Esophagus muscularis mucosa (tissue), 4 donors: ENCODE data around the gene GPR55. TPM values are rescaled to one million over a fixed set of nuclear protein-coding genes. Genes with fewer than 3 reads are reported as not detected.
A peak's percentile ranks its signal among the peaks of the same experiment; 100 is the strongest.

Experiments
- DNase-seq: peaks from one replicate; pipeline ENCODE4 v3.0.0-alpha.2; 2017; ENCODE audit errors: extremely low spot score
- H3K27ac ChIP-seq, 4 donors: fragments of 200-600 bp; sonication (generic); replicated peaks in 1 of 4; 1 replicate in 3 of 4; 2 replicates in 1 of 4; pipeline ENCODE4 v1.5.1; 2016 to 2019; ENCODE audit warnings: mild to moderate bottlenecking in 1 of 4
- H3K27me3 ChIP-seq, 4 donors: fragments of 200-600 bp; sonication (generic); one replicate each; pipeline versions ENCODE4 v1.5.1 to v1.6.0; 2016 to 2019
- H3K36me3 ChIP-seq, 4 donors: fragments of 200-600 bp; sonication (generic); one replicate each; pipeline ENCODE4 v1.5.1; 2016 to 2019
- H3K4me1 ChIP-seq, 4 donors: fragments of 200-600 bp; sonication (generic); one replicate each; pipeline ENCODE4 v1.5.1; 2016 to 2019
- H3K4me3 ChIP-seq, 4 donors: fragments of 200-600 bp; sonication (generic); 1 replicate in 2 of 4; 2 replicates in 2 of 4; pipeline ENCODE4 v1.5.1; 2016 to 2019; ENCODE audit warnings: mild to moderate bottlenecking in 4 of 4, moderate library complexity in 1 of 4
- H3K9me3 ChIP-seq, 4 donors: fragments of 200-600 bp; sonication (generic); 1 replicate in 3 of 4; 2 replicates in 1 of 4; pipeline ENCODE4 v1.5.1; 2016 to 2019
- EP300 ChIP-seq: sonication (generic); formaldehyde crosslinking; IDR thresholded peaks from one replicate; pipeline ENCODE4 v1.6.1; 2017; ENCODE audit warnings: antibody characterized with exemption
- POLR2A ChIP-seq: fragments of 450-650 bp; IDR thresholded peaks from one replicate; pipeline ENCODE4 v1.6.1; 2017; ENCODE audit warnings: antibody characterized with exemption, moderate library complexity, mild to moderate bottlenecking, low read depth
- POLR2AphosphoS5 ChIP-seq, 2 donors: sonication (generic); formaldehyde crosslinking; IDR thresholded peaks; one replicate each; pipeline ENCODE4 v1.6.1; 2017; ENCODE audit warnings: antibody characterized with exemption in 2 of 2
- WGBS: methylation state at CpG from one replicate; pipeline ENCODE4 v1.1.5; 2018; 5-methylcytosine and 5-hydroxymethylcytosine counted together
- intact Hi-C: fragments of 100-400 bp; cut with DNase I; formaldehyde crosslinking; loops from one replicate; pipeline ENCODE4 v1.15.1; 2023
- total RNA-seq, 4 donors: library from RNA; depleted of rRNA; stranded (reverse); fragments of >200 nt; gene quantifications; one replicate each; pipeline versions ENCODE4 v1.1.0 to v1.2.1, GENCODE V29; 2016
- TF ChIP-seq, protein P1 (sequence below), 3 experiments: fragments of 200-600 bp in 2 of 3; fragments of 450-650 bp in 1 of 3; sonication (generic) in 2 of 3; IDR thresholded peaks; one replicate each; pipeline ENCODE4 v1.5.1; 2017 to 2019; ENCODE audit warnings: antibody characterized with exemption in 3 of 3, mild to moderate bottlenecking in 2 of 3, moderate library complexity in 1 of 3

The GPR55 gene
- total RNA-seq, 4 donors from 2014 or later = 0.29 to 0.42 TPM; not detected in 2

DNA sequence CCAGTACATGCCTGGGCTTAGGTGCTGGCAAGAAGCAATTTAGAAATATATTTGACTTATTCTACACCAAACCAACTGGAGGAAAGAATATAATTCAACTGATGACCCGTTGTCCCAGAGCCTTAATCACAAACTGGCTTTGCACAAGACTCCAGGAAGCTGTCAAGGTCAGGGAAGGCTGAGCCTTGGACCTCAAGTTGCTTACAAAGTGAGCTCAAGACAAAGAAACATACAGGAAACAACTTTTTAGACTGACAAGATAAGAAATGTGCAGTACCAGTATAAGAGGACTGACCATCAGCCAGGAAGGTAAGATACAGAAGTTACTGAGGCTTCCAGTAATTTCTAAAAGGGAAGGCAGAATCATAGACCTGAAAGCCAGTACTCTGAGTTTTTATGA is 35.0 kb upstream of the GPR55 start:
- H3K4me1 ChIP-seq = peaks cover 0 to 13% (median 11%) of the 10 kb centered on the region in 4 donors
- no peak overlapping the region for H3K4me3 ChIP-seq
- 53% methylated on average over 1 of the region's 1 CpG for WGBS
- intact Hi-C loops = no loop called here
- DNase-seq = no peak
- no peak overlapping the region for H3K27ac ChIP-seq
- H3K36me3 ChIP-seq = no peaks in the 10 kb centered on the region
- peaks cover 0 to 75% (median 5%) of the 10 kb centered on the region in 4 donors for H3K27me3 ChIP-seq
- no peaks in the 10 kb centered on the region for H3K9me3 ChIP-seq
- TF ChIP-seq POLR2A = no peak
- no peak for TF ChIP-seq EP300
- no peak for TF ChIP-seq POLR2AphosphoS5 (IDR thresholded peaks at IDR 0.05)
- TF ChIP-seq, protein P1, sequence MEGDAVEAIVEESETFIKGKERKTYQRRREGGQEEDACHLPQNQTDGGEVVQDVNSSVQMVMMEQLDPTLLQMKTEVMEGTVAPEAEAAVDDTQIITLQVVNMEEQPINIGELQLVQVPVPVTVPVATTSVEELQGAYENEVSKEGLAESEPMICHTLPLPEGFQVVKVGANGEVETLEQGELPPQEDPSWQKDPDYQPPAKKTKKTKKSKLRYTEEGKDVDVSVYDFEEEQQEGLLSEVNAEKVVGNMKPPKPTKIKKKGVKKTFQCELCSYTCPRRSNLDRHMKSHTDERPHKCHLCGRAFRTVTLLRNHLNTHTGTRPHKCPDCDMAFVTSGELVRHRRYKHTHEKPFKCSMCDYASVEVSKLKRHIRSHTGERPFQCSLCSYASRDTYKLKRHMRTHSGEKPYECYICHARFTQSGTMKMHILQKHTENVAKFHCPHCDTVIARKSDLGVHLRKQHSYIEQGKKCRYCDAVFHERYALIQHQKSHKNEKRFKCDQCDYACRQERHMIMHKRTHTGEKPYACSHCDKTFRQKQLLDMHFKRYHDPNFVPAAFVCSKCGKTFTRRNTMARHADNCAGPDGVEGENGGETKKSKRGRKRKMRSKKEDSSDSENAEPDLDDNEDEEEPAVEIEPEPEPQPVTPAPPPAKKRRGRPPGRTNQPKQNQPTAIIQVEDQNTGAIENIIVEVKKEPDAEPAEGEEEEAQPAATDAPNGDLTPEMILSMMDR (IDR thresholded peaks at IDR 0.05) = no peak

DNA sequence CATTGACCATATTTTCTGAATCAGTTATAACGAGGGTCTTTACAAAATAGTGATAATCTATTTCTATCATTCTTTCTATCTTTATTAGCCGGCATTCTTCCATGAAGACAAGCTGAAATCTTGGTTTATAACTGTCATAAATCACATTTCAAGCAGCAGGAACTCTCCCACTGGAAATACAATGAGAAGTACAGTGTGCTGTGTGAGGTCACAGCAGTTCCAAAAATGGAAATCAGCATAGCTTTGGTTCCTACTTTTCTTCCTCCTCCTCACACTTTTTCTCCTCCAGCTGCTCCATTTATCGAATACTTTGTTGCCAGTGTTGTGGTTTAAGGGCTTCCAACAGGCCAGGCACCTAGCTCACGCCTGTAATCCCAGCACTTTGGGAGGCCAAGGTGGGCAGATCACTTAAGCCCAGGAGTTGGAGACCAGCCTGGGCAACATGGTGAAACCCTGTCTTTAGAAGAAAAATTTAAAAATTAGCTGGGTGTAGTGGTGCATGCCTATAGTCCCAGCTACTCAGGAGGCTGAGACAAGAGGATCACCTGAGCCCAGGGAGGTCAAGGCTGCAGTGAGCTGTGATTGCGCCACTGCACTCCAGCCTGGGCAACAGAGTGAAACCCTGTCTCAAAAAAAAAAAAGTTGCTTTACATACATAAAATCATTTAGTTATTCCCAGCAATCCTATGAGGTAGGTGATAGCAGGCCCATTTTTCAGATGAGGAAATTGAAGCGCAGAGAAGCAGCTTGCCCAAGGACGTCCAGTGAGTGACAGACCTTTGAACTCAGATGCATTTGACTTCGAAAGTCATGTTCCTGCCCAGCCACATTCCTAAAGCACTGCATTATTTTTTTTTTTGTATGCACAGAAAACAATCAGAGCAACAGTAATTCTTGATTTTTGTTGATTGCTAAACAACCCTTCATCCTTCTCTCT is 34.0 kb upstream of the GPR55 start:
- no peaks in the 10 kb centered on the region for H3K9me3 ChIP-seq
- TF ChIP-seq EP300 (no peak), POLR2AphosphoS5 (IDR thresholded peaks at IDR 0.05) (no peak), POLR2A (no peak)
- TF ChIP-seq, protein P1 (IDR thresholded peaks at IDR 0.05) = no peak
- peaks cover 0 to 13% (median 11%) of the 10 kb centered on the region in 4 donors for H3K4me1 ChIP-seq
- H3K27ac ChIP-seq = no peak overlapping the region
- no peak for DNase-seq
- WGBS = 88% methylated on average over 8 of the region's 8 CpGs
- no peaks in the 10 kb centered on the region for H3K36me3 ChIP-seq
- intact Hi-C loops = no loop called here
- no peak overlapping the region for H3K4me3 ChIP-seq
- H3K27me3 ChIP-seq = peaks cover 0 to 68% (median 5%) of the 10 kb centered on the region in 4 donors

DNA sequence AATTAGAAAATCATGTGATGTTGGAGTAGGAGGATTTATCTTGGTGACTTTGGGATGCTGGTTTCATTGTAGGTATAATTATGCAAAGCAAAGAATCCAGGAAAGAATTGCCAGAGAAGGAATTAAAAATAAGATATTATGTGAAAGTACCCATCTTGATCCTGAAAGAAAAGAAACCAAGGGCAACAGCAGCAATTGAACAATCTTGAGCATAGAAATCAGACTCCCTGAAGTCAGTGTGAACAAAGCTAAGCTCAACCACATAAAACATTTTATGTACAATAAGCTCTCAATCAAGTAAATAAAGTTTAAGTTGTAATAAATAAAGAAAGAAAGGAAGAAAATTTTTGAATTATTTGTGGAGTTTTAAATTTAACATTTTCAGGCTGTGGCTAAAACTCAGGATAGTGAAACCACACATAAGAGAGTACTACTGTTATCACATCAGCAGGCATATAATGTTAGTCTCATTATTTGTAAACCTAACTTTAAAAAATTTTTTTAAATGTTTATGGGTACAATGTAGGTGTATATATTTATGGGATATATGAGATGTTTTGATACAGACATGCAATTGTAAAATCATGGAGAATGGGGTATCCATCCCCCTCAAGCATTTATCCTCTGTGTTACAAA is 32.8 kb upstream of the GPR55 start:
- Histone ChIP-seq H3K27ac (no peak overlapping the region), H3K9me3 (peaks cover 0 to 6% (median 0%) of the 10 kb centered on the region in 4 donors), H3K4me3 (peak overlapping the region; percentile 41 to 53 (median 44)), H3K36me3 (no peaks in the 10 kb centered on the region), H3K27me3 (peaks cover 0 to 66% (median 5%) of the 10 kb centered on the region in 4 donors), H3K4me1 (peaks cover 0 to 13% (median 11%) of the 10 kb centered on the region in 4 donors)
- TF ChIP-seq, protein P1 (IDR thresholded peaks at IDR 0.05) = no peak
- TF ChIP-seq EP300 (no peak), POLR2A (no peak), POLR2AphosphoS5 (IDR thresholded peaks at IDR 0.05) (no peak)
- no peak for DNase-seq
- intact Hi-C loops = no loop called here

DNA sequence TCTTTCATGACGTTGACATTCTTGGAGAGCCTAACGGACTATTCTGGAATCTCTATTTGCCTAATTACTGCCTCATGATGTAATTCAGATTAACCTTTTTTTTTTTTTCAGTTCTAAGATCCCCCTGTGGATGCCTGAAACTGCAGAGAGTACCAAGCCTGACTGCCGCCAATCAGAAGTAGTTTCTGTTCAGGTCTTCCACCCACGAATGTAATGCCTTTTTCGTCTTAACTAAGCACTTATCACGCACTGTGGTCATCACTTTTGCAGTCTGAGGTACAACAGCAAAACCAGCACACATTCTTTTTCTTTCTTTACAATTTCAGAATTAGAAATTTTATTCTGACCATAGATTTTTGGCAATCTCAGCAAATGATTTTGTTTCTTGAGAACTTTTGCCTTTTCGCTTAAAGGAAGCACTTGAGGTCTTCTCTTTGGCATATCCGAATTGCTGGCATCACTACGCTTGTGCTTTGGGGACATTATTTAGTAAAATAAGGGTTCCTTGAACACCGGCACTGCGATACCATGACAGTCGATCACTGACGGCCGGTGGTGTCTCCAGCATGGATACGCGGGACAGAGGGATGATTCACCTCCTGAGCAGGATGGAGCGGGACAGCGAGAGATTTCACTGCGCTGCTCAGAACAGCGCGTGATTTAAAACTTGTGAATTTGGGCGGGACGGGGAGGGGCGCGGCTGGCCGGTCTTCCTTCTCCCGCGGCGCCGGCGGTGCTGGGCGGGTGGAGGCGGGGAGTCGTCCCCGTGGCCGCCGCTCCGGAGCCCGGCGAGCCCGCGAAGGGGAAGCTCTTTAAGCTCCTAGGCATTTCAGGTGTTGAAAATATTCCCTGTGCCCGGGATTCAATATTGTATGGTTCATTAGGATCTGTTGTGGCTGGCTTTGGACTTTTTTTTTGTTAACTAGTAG is 32.0 kb upstream of the GPR55 start:
- Histone ChIP-seq H3K4me1 (peaks cover 0 to 13% (median 11%) of the 10 kb centered on the region in 4 donors), H3K27ac (no peak overlapping the region), H3K27me3 (peaks cover 0 to 59% (median 5%) of the 10 kb centered on the region in 4 donors), H3K4me3 (peak overlapping the region; percentile 41 to 53 (median 44)), H3K36me3 (no peaks in the 10 kb centered on the region), H3K9me3 (peaks cover 0 to 6% (median 0%) of the 10 kb centered on the region in 4 donors)
- intact Hi-C loops = no loop called here
- DNase-seq = no peak
- 23% methylated on average over 24 of the region's 43 CpGs for WGBS
- TF ChIP-seq POLR2A (no peak), POLR2AphosphoS5 (IDR thresholded peaks at IDR 0.05) (no peak), EP300 (no peak)
- TF ChIP-seq, protein P1 (IDR thresholded peaks at IDR 0.05) = no peak
